HuH-7.5 (cell line): Measurements from ENCODE around the gene PLBD2.

Source experiments
- DNase-seq: peaks from one replicate; pipeline ENCODE4 v3.0.0; 2011; ENCODE audit warnings: low spot score

The PLBD2 gene

GRCh38 chr12:113358381-113359132 lies at the start of gene PLBD2:
Gene PLBD2, plus strand, starts transcription at chr12:113358587. Its CDS starts 14 bp downstream, at chr12:113358601.
- DNase-seq, result peak; percentile 91

GRCh38 chr12:113310489-113310888 lies 47.9 kb upstream of the PLBD2 start:
- DNase-seq, result no peak

GRCh38 chr12:113314121-113314529 lies 44.3 kb upstream of the PLBD2 start:
- DNase-seq, result no peak

GRCh38 chr12:113315358-113315757 lies 43.0 kb upstream of the PLBD2 start:
- no peak for DNase-seq

DNA sequence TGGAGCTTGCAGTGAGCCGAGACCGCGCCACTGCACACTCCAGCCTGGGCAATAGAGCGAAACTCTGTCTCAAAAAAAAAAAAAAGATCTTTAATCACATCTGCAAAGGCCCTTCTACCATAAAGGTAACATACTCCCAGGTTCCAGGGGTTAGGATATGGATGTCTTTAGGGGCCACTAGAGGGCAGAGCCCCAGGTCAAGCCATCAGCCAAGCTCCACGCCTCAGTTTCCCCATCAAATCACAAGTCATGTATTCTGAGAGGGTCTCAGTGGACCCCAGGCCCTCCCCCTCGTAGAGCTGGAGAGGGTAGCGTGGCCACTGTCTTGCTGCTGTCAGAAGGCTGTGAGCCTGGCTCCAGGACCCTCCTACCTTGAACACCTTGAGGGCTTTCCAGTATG lies 42.2 kb upstream of the PLBD2 start:
- DNase-seq, result no peak

DNA sequence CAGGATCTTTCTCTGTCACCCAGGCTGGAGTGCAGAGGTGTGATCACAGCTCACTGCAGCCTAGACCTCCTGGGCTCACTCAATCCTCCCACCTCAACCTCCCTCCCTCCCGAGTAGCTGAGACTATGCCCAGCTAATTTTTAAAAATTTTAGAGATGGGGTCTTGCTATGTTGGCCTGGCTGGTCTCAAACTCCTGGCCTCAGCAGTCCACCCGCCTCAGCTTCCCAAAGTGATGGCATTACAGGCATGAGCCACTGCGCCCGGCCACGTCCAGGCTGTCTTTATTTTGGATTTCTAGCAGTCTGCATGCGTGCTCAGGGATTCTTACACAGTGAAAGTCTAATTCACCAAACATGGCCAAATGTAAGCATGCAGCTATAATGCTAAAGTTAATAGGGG lies 41.3 kb upstream of the PLBD2 start:
- no peak for DNase-seq

DNA sequence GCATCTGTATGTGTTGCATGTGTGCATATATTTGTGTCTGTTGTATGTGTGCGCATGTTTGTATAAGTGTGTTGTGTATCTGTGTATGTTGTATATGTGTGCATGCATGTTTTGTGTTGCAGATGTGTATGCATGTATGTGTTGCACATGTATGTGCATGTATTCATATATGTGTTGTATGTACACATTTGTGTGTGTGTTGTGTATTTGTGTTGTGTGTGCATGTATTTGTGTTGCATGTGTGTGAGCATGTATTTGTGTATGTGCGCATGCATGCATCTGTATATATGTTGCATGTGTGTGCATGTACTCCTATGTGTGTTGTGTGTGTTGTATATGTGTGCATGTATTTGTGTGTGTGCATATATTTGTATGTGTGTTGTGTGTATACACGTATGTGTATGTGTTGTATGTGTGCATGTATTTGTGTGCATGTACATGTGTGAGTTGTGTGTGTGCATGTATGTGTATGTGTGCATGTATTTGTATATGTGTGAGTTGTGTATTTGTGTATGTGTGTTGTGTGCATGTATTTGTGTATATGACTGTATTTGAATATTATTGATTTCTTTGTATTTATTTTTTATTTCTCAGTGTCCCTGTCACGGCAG lies 40.2 kb upstream of the PLBD2 start:
- no peak for DNase-seq

GRCh38 chr12:113318900-113319628 lies 39.3 kb upstream of the PLBD2 start:
- DNase-seq, result no peak

DNA sequence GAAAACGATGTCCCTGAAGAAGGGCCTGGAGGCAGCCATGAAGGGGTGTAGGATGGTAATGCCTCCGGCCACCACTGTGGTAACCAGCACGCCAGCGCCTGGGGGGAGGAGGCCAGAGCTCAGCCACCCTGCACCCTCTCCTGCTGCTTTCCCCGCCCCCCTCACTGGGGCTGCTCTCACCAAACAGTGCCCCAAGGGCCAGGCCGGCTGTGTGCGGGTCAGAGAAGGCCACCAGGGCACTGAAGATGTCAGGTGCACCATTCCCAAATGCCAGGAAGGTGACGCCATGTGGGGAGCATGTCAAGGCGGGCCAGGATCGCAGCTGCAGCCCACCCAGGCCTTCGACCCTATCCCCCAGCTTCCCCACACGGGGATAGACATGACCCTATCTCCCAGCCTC lies 38.0 kb upstream of the PLBD2 start:
- DNase-seq, result no peak

DNA sequence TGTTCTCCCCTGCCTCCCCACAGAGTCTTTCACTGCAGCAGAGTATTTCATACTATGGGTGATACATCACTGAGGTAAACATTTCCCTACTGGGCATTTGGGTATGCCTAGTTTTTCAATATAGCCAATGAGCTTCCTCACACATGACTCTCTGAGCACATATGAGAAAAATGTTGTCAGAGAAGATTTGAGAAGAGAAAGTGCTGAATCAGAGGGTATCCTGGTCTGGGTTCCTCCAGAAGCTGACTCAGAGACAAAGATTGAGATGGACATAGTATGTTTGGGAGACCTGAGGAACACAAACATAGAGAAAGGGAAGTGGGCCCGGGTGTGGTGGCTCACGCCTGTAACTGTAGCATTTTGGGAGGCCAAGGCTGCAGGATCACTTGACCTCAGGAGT lies 36.0 kb upstream of the PLBD2 start:
- no peak for DNase-seq

DNA sequence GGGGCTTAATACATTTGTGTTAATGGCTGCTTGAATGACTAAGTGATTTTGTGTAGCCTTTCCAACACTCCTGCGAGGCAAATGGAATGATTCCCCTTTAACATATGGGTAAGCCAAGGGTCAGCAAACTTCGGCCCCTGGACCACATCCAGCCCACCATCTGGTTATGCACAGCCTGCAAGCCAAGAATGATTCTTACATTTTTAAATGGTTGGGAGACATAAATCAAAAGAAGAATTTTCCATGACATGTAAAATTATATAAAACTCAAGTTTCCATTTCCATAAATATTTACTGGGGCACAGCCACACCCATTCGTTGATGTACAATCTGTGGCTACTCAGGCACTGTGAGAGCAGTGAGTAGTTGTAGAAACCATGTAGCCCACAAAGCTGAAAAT lies 32.5 kb upstream of the PLBD2 start:
- DNase-seq, result no peak

- DNase-seq, result no peak
Observed at GRCh38 chr12:113326775-113327395, 31.5 kb upstream of the PLBD2 start.

- DNase-seq, result no peak
Observed at GRCh38 chr12:113328368-113328889, 30.0 kb upstream of the PLBD2 start.

DNA sequence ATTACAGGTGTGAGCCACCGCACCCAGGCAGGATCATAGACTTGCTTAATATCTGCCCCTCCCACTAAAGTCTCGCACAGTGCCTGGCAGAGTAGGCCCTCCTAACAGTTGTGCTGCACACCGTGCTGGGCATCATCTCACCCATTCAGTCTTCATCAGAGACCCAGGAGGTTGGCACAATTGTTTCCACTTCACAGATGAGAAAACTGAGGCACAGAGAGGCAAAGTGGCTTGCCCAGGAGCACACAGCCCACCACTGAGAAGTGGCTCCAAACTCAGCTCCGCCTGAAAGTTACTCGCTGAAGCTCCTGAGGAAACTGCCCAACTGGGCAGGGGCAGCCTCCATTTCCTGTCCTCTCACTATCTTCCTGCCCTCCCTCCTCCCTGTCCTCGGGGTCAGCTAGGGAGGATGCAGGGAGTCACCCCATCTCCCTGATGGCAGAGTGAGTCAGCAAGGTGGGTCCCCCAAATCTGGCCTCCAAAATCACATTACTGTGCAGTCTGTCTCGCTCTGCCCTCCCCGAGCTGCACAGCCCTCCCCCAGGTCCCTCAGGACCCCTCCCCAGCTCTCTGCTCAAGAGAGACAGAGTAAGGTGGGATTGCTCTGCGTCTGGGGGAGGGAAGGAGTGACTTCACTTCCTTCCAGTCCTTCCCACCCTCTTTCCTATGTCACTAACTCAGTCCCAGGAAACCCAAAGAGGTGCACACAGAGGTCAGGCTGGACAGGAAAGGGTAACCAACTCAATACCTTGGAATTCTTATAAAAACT lies 29.2 kb upstream of the PLBD2 start:
- no peak for DNase-seq

DNA sequence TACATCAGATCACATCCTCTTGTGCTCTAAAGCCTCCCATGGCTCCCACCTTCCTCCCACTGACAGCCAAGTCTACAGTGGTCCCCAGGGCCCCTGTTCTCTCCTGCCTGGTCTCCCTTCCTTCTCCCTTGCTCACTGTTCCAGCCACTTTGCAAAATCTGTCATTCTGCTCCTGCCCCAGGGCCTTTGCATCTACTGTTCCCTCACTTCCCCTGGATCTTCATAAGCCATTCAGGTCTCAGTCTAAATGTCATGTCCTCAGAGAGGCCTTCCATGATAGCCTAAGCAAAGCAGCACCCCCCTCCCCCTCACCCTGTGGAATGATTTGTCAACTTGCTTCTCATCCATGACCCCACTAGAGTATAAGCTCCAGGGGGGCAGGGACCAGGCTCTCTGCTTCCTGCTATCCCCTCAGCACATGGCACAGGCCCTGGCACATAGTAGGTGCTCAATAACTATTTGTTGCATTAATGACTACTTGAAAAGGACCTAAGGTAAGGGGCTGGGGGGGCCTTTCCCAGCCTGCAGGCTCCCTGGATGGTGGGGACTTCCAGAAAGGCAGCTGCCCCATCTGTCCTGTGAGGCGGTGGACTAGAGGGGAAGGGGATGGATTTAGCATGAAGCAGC lies 28.5 kb upstream of the PLBD2 start:
- DNase-seq, result no peak

GRCh38 chr12:113330505-113330904 lies 27.9 kb upstream of the PLBD2 start:
- DNase-seq, result no peak

DNA sequence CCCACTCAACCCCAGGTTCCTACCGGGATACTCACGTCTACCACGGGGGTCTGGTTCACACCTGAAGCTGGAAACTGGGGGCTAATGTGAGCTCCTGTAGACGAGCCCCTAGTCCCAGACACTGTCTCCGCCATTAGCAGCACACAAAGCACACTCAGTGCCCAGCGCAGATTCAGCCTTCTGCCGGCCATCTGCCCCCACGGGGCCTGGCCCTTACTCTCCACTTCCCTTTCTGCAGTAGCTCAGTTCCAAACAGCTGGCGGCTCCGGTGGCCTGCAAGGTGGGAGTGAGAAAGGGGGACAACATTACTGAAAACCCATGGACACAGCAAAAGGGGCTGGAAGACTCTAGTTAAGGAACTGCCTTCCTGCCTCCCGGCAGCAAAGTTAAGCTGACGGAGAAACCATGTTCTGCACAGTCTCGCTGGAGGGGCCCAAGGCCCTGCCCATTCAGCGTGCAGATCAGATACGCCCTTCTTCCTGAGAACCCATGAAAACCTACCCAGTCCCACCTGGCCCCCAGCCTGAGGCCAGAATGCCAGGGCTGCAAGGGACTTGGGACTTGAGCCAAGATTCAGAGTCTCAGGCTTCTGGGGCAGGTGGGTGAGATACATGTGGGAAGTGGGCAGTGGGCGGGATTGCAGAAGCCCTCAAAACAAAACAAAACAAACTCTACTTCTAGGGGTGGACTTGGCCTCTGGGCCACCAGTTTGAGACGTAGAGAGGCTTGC lies 25.5 kb upstream of the PLBD2 start:
- DNase-seq, result no peak

GRCh38 chr12:113333418-113333750 lies 25.0 kb upstream of the PLBD2 start:
- no peak for DNase-seq

DNA sequence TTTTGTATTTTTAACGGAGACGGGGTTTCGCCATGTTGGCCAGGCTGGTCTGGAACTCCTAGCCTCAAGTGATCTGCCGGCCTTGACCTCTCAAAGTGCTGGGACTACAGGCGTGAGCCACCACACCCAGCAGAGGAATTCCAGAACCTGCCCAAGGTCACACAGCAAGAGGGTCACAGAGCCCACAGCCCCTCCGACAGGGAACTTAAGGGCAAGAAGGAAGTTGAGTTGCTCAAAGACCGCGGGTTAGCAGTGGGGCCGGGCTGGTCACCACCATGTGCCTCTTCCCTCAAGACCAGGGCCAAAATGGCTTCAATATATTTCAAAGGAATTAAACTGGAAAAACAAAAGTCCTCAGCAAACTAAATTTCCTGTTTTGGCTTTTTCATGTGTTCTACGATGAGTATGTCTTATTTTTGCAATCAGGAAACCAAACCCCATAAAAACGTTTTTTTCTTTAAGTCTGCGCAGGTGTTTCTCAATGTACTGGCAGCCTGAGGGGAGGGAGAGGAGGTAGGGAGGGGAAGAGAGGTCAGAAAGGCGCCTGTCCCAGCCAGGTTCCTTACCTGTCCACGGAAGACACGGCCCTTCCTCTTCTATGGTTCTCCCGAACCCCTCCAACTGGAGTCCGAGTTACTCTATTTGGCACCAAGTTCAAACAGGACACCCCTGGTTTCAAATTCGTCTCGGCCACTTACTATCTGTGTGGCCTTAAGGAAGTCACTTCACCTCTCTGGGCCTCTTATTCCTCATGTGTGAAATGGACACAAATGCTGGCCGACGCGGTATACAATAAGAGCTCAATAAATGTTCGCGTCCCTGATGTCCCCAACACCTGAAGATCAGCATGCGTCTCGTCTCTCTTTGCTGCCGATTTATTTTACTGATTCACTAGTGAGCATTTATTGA lies 24.3 kb upstream of the PLBD2 start:
- no peak for DNase-seq
